Right forelimb (tissue), 1 donor: ENCODE results near the gene FRAT2.

Experiments
- DNase-seq: peaks from one replicate; pipeline ENCODE4 v3.0.0-alpha.2; 2018

Gene FRAT2

DNA sequence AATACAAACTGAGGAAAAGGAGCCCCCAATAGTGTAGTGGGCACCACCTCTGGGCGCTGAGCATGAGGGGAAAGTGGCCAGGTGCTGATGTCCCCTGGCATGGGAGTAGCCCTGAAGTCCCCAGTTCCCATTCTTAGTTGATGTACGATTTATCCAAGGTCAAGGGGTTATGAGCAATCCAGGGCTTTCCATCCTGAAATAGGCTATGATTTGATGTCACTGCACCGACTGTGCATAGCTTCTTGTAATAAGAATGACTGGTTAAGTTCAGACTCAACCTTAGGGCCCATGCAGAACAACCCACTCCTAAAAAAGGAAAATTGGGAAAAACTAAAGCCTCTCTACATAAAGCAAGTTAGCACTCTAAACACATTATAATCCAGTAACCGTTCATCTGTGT, 11.0 kb downstream of the FRAT2 start:
- DNase-seq, result no peak

DNA sequence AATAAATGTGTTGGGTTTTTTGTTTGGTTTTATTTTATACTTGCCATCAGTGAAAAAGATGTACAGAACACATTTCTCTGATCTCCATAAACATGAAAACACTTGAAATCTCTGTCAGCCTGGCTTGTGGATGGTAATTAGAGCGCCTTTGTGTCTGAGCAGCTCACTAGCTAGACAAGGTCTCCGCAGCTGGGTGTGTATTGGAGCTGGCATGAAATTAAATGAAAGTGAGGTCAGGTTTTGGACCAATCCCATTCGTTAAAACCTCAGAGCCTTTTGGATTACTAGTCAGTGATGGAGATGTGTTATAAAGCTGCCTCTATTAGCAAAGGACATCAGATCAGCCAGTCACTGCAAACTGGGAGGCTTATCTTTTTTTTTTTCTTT, 12.7 kb downstream of the FRAT2 start:
- no peak for DNase-seq

DNA sequence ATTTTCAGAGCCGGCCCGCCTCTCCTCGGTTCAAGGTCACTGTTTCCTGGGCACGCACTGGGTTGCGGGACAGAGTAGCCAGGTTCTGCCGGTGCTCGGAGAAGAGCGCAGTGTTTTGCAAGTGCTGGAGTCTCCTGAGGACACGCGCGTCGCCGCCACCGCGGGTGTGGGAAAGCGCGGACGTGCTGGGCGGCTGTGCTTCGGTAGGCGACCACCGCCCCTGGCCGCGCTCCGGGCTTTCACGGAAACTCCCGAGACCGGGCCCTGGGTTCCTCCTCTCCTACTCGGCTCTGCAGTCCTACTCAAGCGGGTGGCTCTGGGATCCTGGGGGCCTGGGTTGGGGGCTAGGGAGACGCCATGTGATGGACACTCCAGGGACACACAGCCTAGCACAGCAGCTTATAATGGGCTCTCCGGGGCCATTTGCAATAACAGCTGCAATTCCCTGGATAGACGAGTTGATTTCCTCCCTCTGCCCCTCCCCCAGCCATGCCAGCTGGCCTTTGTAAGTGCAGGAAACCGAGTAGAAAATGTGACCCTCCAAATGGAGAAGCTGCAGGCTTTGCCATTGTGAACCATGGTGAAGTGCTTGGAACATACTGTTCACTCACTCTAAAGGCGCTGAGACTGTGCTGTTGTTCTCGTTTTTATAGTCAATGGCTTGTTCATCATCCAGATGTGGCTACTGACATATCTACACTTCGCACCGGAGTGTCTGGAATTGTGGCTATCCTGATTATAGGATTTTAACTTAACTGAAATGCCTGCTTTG, 13.3 kb downstream of the FRAT2 start:
- DNase-seq, result peak; percentile 48

DNA sequence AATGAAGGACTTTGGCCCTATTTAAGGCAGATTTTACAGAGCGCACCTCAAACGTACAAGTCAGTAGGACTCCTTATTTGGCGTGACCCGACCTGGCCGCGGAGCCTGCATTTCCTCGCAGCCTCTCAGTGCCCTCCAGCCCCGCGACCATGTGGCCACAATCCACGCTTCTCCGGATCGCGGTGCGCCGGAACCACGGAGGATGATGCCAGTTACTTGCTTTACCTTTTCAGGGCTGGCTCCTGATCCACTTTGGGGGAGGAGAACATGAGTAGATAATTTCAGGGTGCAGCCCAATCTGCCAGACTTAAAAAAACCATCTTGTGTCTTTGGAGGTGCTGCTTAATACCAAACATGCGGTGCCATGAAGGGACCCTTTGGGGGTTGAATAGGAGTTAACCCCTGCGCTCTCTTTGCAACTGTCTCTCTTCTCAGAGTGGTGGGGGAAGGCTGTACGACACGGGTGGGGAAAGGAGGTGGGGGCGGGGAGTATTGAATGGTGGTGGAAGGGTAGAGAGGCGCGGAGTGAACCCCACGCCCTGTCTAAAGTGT, 14.0 kb downstream of the FRAT2 start:
- peak; percentile 50 for DNase-seq

DNA sequence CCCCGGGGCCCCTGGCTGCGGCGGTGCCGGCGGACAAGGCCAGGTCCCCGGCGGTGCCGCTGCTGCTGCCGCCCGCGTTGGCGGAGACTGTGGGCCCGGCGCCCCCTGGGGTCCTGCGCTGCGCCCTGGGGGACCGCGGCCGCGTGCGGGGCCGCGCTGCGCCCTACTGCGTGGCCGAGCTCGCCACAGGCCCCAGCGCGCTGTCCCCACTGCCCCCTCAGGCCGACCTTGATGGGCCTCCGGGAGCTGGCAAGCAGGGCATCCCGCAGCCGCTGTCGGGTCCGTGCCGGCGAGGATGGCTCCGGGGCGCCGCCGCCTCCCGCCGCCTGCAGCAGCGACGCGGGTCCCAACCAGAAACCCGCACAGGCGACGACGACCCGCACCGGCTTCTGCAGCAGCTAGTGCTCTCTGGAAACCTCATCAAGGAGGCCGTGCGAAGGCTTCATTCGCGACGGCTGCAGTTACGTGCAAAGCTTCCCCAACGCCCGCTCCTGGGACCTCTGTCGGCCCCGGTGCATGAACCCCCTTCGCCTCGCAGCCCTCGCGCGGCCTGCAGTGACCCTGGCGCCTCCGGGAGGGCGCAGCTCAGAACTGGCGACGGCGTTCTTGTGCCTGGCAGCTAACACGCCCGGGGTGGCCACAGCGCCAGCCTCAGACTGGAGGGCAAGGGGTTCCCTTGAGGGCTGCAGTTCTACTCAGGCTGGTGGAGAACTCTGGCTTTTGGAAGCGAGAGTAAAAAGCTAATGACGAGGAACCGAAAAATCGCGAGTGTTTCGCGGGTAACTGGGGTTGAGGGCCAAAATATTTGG, 14.7 kb downstream of the FRAT2 start:
- peak; percentile 63 for DNase-seq

DNA sequence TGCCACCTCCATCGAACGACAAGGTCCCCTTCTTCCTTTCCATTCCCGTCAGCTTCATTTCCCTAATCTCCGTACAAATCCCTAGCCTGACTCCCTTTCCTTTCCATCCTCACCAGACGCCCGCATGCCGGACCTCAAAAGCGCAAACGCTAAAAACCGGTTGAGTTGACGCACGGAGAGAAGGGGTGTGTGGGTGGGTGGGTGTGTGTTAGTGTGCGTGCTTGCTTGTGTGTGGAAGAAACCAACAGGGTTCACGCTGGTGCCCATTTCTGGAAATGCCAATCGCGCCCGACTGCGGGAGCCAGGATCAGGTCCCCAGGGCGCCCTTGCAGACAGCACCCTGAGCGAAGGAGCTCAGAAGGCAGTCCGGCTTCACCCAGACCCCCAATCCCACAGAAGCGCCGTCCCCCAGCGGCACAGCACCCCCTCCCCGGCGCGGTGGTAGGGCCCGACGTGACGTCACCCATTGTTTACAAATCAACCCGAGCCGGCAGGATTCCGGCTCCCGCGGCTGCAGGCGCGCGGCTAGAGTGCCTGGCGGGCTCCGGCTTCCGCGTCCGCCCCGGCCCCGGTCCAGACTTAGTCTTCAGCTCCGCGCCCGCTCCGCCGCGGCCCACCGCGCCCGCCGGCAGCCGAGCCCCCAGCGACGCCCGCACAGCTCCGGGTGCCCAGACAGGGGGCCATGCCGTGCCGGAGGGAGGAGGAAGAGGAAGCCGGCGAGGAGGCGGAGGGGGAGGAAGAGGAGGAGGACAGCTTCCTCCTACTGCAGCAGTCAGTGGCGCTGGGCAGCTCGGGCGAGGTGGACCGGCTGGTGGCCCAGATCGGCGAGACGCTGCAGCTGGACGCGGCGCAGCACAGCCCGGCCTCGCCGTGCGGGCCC, 15.5 kb downstream of the FRAT2 start, which contains the start of gene FRAT1:
Gene FRAT1, plus strand, starts transcription at position 500 of the 880 bp plus-strand sequence. Its CDS starts 183 bp downstream, at position 683.
- DNase-seq, result peak; percentile 96

DNA sequence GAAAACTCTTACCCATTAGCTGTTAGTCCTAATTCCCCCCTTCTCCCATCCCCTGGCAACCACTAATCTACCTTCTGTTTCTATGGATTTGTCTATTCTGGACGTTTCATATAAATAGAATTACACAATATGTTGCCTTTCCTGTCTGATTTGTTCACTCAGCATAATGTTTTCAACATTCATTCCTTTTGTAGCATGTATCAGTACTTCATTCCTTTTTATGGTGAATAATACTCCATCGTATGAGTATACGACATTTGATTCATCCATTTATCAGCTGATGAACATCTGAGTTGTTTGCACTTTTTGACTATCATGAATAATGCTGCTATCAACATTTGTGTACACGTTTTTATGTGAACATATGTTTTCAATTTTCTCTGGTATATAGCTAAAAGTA, 19.9 kb downstream of the FRAT2 start:
- no peak for DNase-seq

DNA sequence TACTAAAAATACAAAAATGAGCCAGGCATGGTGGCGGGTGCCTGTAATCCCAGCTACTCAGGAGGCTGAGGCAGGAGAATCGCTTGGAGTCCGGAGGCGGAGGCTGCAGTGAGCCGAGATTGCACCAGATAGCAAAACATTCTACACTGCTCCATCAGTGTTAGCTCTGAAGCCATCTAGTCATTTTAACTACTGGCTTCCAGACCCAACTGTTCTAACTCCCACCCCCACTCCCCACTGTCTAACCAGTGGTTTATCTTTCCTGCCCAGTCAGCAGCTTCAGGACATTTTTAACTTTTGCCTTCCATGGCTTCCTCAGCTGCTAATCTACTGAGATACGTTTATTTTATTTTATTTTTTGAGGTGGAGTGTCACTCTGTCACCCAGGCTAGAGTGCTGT, 21.6 kb downstream of the FRAT2 start:
- DNase-seq, result no peak

DNA sequence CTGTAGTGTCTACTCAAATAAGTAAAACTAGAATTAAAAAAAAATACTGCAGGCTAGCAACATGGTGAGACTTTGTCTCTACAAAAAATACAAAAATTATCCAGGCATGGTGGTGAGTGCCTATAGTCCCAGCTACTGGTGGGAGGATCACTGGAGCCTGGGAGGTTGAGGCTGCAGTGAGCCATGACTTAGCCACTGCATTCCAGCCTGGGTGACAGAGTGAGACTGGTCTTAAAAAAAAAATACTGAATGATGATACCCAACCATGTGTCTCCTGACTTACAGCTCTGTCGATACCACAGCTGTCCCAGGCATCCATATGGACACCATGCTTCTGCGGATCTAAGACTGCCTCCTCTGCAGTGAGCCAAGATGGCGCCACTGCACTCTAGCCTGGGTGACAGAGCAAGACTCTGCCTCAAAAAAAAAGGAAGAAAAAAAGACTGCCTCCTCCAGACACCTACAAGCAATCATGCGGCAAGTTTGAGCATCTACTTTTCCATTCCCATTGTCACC, 23.4 kb downstream of the FRAT2 start:
- DNase-seq, result no peak

DNA sequence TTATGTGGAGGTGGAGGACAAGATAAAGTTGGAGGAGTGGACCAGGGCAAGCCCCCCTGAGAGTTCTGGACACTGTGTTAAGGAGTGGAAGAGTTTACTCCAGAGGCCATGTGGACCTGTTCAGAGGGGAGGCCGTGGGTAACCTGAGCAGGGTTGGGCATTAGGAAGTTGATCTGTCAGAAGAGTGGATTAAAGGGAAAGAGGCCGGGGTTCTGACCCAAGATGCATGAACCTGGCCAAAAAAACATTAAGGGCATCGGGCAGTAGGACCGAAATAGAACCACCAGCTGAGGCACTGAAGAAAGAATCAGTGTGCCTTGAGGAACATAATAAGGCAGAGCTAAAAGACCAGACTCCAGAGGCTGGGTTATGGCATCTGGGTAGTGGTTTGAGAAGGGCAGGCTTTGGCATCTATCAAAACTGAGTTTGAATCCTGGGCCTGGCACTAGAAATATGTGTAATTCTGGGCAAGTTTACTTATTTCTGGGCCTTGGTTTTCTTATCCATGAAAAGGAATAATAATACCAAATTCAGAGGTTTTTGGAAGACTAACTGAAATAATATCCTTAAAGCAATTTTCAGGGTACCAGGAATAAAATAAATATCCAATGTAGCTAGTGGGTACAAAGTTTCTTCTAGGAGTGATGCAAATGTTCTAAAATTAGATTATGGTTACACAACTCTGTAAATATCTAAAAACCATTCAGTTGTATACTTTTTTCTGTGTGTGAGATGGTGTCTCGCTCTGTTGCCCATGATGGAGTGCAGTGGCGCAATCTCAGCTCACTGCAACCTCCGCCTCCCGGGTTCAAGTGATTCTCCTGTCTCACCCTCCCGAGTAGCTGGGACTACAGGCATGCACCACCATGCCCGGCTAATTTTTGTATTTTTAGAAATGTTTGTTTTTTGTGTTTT, 26.4 kb downstream of the FRAT2 start:
- no peak for DNase-seq

DNA sequence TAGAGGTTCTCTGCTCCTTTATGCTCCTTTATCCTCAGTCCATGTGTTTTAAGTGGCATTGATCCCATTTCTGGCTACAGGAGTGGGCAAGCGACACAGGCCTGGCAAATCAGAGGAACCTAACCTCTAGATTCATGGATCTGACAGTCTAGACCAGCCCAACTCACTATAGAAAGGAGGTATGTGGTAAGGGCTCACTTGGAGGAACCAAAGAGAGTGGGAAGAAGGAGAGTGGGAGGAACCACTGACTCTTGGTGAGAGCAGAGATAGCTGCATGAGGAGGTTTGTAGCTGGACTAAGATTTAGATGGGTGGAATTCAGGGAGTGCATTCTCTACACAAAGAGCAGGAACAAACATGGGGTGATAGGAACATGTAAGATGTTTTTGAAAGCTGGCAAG, 27.1 kb downstream of the FRAT2 start:
- no peak for DNase-seq

DNA sequence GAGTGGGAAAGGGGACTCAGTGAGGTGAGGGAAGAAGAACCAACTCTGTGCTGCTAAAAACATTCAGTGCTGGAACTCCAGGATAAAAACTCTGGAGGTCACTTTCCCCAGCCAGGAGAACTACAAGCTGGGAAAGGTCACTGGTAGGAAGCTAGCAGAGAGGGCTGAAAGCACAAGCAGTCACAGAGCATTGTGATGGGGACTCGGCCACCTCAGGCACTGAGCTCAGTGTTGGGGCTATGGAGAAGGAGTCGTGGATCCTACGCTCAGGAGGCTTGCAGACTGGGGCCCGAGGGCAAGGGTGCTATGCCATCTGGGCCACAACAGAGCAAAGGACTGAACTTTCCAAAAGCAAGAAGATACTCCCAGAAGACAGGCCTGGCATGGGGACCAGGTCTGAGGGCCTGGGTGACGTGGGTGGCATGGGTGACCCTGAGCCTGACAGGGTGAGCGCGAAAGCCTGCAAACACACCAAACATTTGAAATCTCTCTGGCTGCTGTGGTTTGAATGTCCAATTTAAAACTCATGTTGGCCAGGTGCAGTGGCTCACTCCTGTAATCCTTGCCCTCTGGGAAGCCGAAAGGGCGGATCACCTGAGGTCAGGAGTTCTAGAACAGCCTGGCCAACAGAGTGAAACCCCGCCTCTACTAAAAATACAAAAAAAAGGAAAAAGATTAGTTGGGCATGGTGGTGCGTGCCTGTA, 32.3 kb downstream of the FRAT2 start:
- DNase-seq, result no peak

DNA sequence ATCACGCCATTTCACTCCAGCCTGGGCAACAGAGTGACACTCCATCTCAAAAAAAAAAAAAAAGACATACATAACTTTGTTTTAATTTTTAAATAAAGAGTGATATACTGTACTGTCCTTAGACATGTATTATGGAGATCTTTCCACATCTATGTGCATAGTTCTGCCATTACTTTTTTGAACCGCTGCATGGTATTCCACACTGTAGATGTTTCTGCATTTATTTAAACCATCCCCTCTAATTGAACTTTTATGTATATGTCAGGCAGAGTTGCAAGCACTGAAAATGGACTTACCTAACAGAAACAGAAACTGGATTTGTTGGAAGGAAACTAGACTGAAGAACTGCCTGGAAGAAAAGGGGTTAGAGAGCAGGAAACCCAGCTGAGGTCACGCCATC, 33.5 kb downstream of the FRAT2 start:
- DNase-seq, result no peak

DNA sequence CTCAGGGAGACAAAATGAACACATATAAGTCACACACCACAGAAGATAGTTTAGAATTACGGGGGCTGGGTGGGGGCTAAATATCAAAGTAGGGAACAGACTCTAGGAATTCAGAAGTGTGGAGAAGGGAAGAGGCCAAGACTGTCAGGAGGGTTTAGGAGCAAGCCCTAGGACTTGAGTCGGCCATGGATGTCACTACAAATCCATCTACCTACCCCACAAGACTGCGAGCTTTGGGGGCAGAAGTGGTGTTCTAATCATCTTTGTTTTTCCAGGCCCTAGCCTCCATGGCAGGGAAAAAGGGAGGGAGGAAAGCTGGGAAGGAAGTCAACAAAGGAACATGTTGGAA, 36.3 kb downstream of the FRAT2 start:
- DNase-seq, result no peak

DNA sequence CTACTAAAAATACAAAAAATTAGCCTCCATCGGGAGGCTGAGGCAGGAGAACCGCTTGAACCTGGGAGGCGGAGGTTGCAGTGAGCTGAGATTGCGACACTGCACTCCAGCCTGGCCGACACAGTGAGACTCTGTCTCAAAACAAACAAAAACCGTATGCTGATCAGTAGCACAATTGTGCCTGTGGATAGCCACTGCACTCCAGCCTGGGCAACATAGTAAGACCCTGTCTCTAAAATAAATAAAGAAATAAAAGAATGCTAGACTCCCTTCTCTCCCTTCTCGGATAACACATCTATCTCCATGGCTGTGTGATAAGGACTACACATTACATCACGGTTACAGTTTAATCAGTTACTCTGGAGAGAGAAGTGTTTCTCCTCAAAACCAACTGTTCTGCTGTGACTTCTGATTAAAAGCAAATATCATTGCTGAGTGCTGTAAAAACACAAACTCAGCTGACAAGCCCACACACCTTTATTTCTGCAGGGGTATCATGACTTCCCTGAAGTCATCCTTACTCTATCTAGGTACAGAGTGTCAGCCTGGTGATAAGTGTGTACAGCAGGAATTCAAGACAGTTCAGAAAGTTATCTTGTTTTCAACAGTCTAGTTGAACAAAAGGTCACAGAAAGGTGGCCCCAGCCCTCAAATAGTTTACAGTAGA, 36.8 kb downstream of the FRAT2 start:
- no peak for DNase-seq

DNA sequence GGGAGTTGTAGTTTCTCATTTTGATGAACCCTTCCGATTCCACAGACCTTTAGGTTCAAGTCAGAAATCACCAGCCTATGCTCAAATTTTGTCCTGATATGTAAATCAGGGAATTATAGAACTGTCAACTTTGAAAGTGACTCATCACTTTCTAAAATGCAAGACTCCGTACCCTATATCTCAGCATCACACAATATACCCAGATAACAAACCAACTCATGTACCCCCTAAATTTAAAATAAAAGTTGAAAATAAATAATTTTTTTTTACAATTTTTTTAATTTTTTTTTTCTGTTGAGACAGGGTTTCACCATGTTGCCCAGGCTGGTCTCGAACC, 41.7 kb downstream of the FRAT2 start:
- no peak for DNase-seq

DNA sequence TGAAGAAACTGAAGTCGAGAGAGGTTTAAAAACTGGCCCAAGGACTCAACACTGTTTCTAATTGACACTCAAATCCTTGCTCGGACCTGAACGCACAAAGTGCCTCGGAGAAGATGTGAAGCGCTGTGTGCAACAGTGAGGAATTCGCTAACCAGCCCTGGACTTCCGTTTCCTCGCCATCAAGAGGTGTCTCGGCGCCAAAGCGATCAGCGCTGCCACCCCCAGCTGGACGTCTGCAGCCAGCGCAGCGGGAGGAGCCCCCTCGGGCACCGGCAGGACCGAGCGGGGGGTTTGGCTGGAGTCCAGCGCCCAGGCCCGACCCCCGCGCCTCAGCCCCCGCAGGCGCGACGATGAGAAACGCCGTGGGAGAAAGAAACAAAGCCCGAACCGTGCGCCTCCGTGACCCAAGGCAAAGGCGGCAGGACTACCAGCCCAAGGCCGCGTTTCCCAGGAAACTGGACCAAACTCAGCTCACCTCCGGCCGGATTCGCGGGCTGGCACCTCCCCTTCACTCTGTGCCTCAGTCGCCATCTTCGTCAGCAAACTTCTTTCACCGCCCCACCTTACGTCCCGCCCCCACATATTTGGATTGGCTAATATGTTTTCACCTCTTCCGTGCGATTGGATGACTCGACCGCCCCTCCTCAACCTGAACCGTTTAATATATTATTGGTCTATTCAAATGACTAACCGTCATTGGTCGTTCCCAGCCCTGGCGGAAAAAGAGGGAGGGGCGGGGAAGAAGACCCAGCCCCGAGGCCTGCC, 42.2 kb downstream of the FRAT2 start, which contains the start of gene ARHGAP19:
Gene ARHGAP19, minus strand, starts transcription at position 541 of the 765 bp plus-strand sequence. Its CDS starts 10 bp downstream, at position 531.
- DNase-seq, result peak; percentile 93

DNA sequence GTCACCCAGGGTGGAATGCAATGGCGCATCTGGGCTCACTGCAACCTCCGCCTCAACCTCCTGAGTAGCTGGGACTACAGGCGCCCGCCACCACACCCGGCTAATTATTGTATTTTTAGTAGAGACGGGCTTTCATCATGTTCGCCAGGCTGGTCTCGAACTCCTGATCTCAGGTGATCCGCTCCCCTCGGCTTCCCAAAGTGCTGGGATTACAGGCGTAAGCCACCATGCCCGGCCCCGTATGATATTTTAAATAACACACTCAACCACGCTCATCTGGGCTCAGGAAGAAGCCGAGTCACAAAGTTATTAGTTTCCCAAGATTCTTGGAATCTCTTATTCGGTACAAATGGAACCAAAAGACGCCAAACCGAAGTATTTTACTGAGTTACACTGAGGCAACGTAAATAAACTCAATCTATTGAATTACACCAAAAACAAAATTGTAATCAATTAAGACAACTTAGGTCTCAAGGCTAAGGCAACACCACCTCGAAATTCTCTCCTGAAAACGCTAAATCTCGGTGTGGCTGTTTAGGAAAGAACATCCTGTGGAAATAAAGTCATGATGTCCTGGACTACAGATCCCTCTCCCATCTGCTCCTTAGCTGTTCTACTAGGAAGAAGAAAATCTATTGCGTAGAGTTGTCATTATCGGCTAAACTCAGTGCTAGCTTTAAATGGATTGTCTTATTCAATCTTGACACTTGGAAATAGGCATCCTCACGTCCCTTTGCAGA, 43.0 kb downstream of the FRAT2 start:
- no peak for DNase-seq
